ENCODE measurements around the gene YARS2. TPM values are rescaled to one million over a fixed set of nuclear protein-coding genes. Genes with fewer than 3 reads are reported as not detected.

YARS2 gene
- total RNA-seq, 1 experiment from 2014 or later: 28.0 TPM

- no peaks in the 10 kb centered on the region for H3K4me1 ChIP-seq (ENCODE audit: control insufficient read depth, insufficient read depth, low read length)
- BruUV-seq (replicated peaks): no TSS peak
- H3K27ac ChIP-seq (ENCODE audit: low read length): no peak overlapping the region
- H3K9me3 ChIP-seq (ENCODE audit: control insufficient read depth, insufficient read depth, low read depth, low read length): no peaks in the 10 kb centered on the region
- intact Hi-C loops (cut with micrococcal nuclease; ENCODE audit: unreplicated experiment) (no loop called here), in situ Hi-C loops (cut with HindIII; ENCODE audit: low pct_unique_long_range_greater_than_20kb, low sequenced_read_pairs) (no loop called here)
- ATAC-seq: no peak
- CTCF ChIA-PET: no interaction called here
- H3K4me3 ChIP-seq (ENCODE audit: low read depth in 2 of 2, low read length in 2 of 2): no peak overlapping the region
- POLR2A ChIA-PET: no interaction called here
- H3K27me3 ChIP-seq (ENCODE audit: control insufficient read depth, insufficient read depth, low read length): peaks cover 9% of the 10 kb centered on the region; the same call in 1 of the 2 replicates
- no peak for TF ChIP-seq TCF7L2 (IDR thresholded peaks at IDR 0.05; ENCODE audit: low read depth, low read length)
- DNase-seq (ENCODE audit: low read depth, low spot score): no peak
- no peaks in the 10 kb centered on the region for H3K36me3 ChIP-seq (ENCODE audit: control insufficient read depth, insufficient read depth, low read length)
Observed at GRCh38 chr12:32768518-32768917, 12.8 kb upstream of the YARS2 start.

DNA sequence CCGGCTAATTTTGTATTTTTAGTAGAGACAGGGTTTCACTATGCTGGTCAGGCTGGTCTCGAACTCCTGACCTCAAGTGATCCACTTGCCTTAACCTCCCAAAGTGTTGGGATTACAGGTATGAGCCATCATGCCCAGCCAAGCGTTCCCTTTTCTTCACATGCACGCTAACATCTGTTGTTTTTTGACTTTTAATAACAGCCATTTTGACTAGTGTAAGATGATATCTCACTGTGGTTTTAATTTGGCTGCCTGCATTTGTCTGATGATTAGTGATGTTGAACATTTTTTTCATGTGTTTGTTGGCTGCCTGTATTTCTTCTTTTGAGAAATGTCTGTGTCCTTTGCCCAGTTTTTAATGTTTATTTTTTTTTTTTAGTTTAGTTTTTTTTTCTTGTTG is 10.2 kb upstream of the YARS2 start:
- ChIA-PET POLR2A (no interaction called here), CTCF (no interaction called here)
- Histone ChIP-seq H3K4me3 (ENCODE audit: low read depth in 2 of 2, low read length in 2 of 2) (no peak overlapping the region), H3K27me3 (ENCODE audit: control insufficient read depth, insufficient read depth, low read length) (peaks cover 10% of the 10 kb centered on the region; the same call in 1 of the 2 replicates), H3K27ac (ENCODE audit: low read length) (no peak overlapping the region), H3K9me3 (ENCODE audit: control insufficient read depth, insufficient read depth, low read depth, low read length) (no peaks in the 10 kb centered on the region), H3K4me1 (ENCODE audit: control insufficient read depth, insufficient read depth, low read length) (no peaks in the 10 kb centered on the region), H3K36me3 (ENCODE audit: control insufficient read depth, insufficient read depth, low read length) (no peaks in the 10 kb centered on the region)
- ATAC-seq (no peak), DNase-seq (ENCODE audit: low read depth, low spot score) (no peak)
- TF ChIP-seq REST (IDR thresholded peaks at IDR 0.05; ENCODE audit: insufficient read depth in 1 of 2, low read depth in 2 of 2, low read length in 1 of 2) (no peak), SIN3A (IDR thresholded peaks at IDR 0.05; ENCODE audit: borderline replicate concordance, insufficient read depth, low read depth, low read length) (no peak), POLR2AphosphoS5 (IDR thresholded peaks at IDR 0.05; ENCODE audit: low read depth, low read length) (no peak), TCF7L2 (IDR thresholded peaks at IDR 0.05; ENCODE audit: low read depth, low read length) (no peak)
- TF ChIP-seq, protein P1, sequence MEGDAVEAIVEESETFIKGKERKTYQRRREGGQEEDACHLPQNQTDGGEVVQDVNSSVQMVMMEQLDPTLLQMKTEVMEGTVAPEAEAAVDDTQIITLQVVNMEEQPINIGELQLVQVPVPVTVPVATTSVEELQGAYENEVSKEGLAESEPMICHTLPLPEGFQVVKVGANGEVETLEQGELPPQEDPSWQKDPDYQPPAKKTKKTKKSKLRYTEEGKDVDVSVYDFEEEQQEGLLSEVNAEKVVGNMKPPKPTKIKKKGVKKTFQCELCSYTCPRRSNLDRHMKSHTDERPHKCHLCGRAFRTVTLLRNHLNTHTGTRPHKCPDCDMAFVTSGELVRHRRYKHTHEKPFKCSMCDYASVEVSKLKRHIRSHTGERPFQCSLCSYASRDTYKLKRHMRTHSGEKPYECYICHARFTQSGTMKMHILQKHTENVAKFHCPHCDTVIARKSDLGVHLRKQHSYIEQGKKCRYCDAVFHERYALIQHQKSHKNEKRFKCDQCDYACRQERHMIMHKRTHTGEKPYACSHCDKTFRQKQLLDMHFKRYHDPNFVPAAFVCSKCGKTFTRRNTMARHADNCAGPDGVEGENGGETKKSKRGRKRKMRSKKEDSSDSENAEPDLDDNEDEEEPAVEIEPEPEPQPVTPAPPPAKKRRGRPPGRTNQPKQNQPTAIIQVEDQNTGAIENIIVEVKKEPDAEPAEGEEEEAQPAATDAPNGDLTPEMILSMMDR (IDR thresholded peaks at IDR 0.05): no peak
- in situ Hi-C loops (cut with HindIII; ENCODE audit: low pct_unique_long_range_greater_than_20kb, low sequenced_read_pairs) (no loop called here), intact Hi-C loops (cut with micrococcal nuclease; ENCODE audit: unreplicated experiment) (no loop called here)
- no TSS peak for BruUV-seq (replicated peaks)

- Histone ChIP-seq H3K4me3 (ENCODE audit: low read depth in 2 of 2, low read length in 2 of 2) (no peak overlapping the region), H3K27me3 (ENCODE audit: control insufficient read depth, insufficient read depth, low read length) (peaks cover 11% of the 10 kb centered on the region; the same call in 1 of the 2 replicates), H3K4me1 (ENCODE audit: control insufficient read depth, insufficient read depth, low read length) (no peaks in the 10 kb centered on the region), H3K27ac (ENCODE audit: low read length) (no peak overlapping the region), H3K36me3 (ENCODE audit: control insufficient read depth, insufficient read depth, low read length) (no peaks in the 10 kb centered on the region), H3K9me3 (ENCODE audit: control insufficient read depth, insufficient read depth, low read depth, low read length) (no peaks in the 10 kb centered on the region)
- CTCF ChIA-PET: no interaction called here
- TF ChIP-seq, protein P1 (IDR thresholded peaks at IDR 0.05): no peak
- no TSS peak for BruUV-seq (replicated peaks)
- intact Hi-C loops (cut with micrococcal nuclease; ENCODE audit: unreplicated experiment): no loop called here
- DNase-seq (ENCODE audit: low read depth, low spot score) (no peak), ATAC-seq (no peak)
- in situ Hi-C loops (cut with HindIII; ENCODE audit: low pct_unique_long_range_greater_than_20kb, low sequenced_read_pairs): no loop called here
- POLR2A ChIA-PET: no interaction called here
Observed at GRCh38 chr12:32761716-32762115, 6.0 kb upstream of the YARS2 start.
